Measurements from ENCODE around the gene CCDC81.

CCDC81 gene

GRCh38 chr11:86358720-86359119, 16.0 kb upstream of the CCDC81 start:
- Histone ChIP-seq H3F3A (ENCODE audit: control insufficient read depth, insufficient read depth) (no peaks in the 10 kb centered on the region), H3K79me2 (ENCODE audit: control insufficient read depth, low read length) (no peaks in the 10 kb centered on the region)

GRCh38 chr11:86360775-86361395, 13.8 kb upstream of the CCDC81 start:
- H3F3A ChIP-seq (ENCODE audit: control insufficient read depth, insufficient read depth) = no peaks in the 10 kb centered on the region
- H3K9me2 ChIP-seq (replicated peaks; ENCODE audit: control insufficient read depth, low read length) = no peaks in the 10 kb centered on the region
- no peak overlapping the region for H3K4me3 ChIP-seq (ENCODE audit: low read length)
- H3K27ac ChIP-seq (ENCODE audit: low read depth, low read length) = no peak overlapping the region
- H3K27me3 ChIP-seq (ENCODE audit: control insufficient read depth, low read length) = 0 out of 2 replicates have a peak, but pooled peaks cover 3% of the 10 kb centered on the region
- H3K9me3 ChIP-seq (ENCODE audit: control insufficient read depth, insufficient read depth, low read length) = no peaks in the 10 kb centered on the region
- H3K36me3 ChIP-seq (ENCODE audit: control insufficient read depth, low read length) = no peaks in the 10 kb centered on the region
- H3K4me2 ChIP-seq (ENCODE audit: low read length) = no peak overlapping the region
- no peaks in the 10 kb centered on the region for H4K20me1 ChIP-seq (ENCODE audit: control insufficient read depth, insufficient read depth, low read depth, low read length)
- no peaks in the 10 kb centered on the region for H3K4me1 ChIP-seq (ENCODE audit: control insufficient read depth, low read length)
- TF ChIP-seq EZH2phosphoT487 (IDR thresholded peaks at IDR 0.05; ENCODE audit: borderline replicate concordance, low read length) = no peak
- no peak for TF ChIP-seq CTCF (IDR thresholded peaks at IDR 0.05; ENCODE audit: low read depth, low read length, poor library complexity, severe bottlenecking)
- no peaks in the 10 kb centered on the region for H3K79me2 ChIP-seq (ENCODE audit: control insufficient read depth, low read length)

More at GRCh38 chr11:86358720-86359119, 16.0 kb upstream of the CCDC81 start:
- no peaks in the 10 kb centered on the region for H3K36me3 ChIP-seq (ENCODE audit: control insufficient read depth, low read length)
- no peaks in the 10 kb centered on the region for H3K9me2 ChIP-seq (replicated peaks; ENCODE audit: control insufficient read depth, low read length)
- no peak overlapping the region for H3K27ac ChIP-seq (ENCODE audit: low read depth, low read length)
- TF ChIP-seq CTCF (IDR thresholded peaks at IDR 0.05; ENCODE audit: low read depth, low read length, poor library complexity, severe bottlenecking) = no peak
- TF ChIP-seq EZH2phosphoT487 (IDR thresholded peaks at IDR 0.05; ENCODE audit: borderline replicate concordance, low read length) = no peak
- no peak overlapping the region for H3K4me3 ChIP-seq (ENCODE audit: low read length)
- H4K20me1 ChIP-seq (ENCODE audit: control insufficient read depth, insufficient read depth, low read depth, low read length) = no peaks in the 10 kb centered on the region
- no peaks in the 10 kb centered on the region for H3K9me3 ChIP-seq (ENCODE audit: control insufficient read depth, insufficient read depth, low read length)
- H3K4me1 ChIP-seq (ENCODE audit: control insufficient read depth, low read length) = no peaks in the 10 kb centered on the region
- H3K27me3 ChIP-seq (ENCODE audit: control insufficient read depth, low read length) = 0 out of 2 replicates have a peak, but pooled peaks cover 3% of the 10 kb centered on the region
- H3K4me2 ChIP-seq (ENCODE audit: low read length) = no peak overlapping the region

- Histone ChIP-seq H3K9me2 (replicated peaks; ENCODE audit: control insufficient read depth, low read length) (no peaks in the 10 kb centered on the region), H3K27ac (ENCODE audit: low read depth, low read length) (no peak overlapping the region), H3K27me3 (ENCODE audit: control insufficient read depth, low read length) (0 out of 2 replicates have a peak, but pooled peaks cover 3% of the 10 kb centered on the region), H4K20me1 (ENCODE audit: control insufficient read depth, insufficient read depth, low read depth, low read length) (no peaks in the 10 kb centered on the region), H3K4me2 (ENCODE audit: low read length) (no peak overlapping the region), H3K9me3 (ENCODE audit: control insufficient read depth, insufficient read depth, low read length) (no peaks in the 10 kb centered on the region), H3K79me2 (ENCODE audit: control insufficient read depth, low read length) (no peaks in the 10 kb centered on the region), H3F3A (ENCODE audit: control insufficient read depth, insufficient read depth) (no peaks in the 10 kb centered on the region), H3K4me3 (ENCODE audit: low read length) (no peak overlapping the region), H3K36me3 (ENCODE audit: control insufficient read depth, low read length) (no peaks in the 10 kb centered on the region), H3K4me1 (ENCODE audit: control insufficient read depth, low read length) (no peaks in the 10 kb centered on the region)
- TF ChIP-seq EZH2phosphoT487 (IDR thresholded peaks at IDR 0.05; ENCODE audit: borderline replicate concordance, low read length) = no peak
- TF ChIP-seq CTCF (IDR thresholded peaks at IDR 0.05; ENCODE audit: low read depth, low read length, poor library complexity, severe bottlenecking) = no peak
Measured at GRCh38 chr11:86363424-86363823, 11.3 kb upstream of the CCDC81 start.
